Spinal cord (tissue), 10 donors: ENCODE results near the gene CRYGD. TPM values are rescaled to one million over a fixed set of nuclear protein-coding genes. Genes with fewer than 3 reads are reported as not detected.
"Not testable (repeated sequence)": the region's sequence is repeated elsewhere in the genome, so short reads cannot be mapped to it uniquely, and the experiment has no call there.

ENCODE experiments used
- DNase-seq, 6 donors: peaks; one replicate each; pipeline versions ENCODE4 v3.0.0 to v3.0.0-alpha.2; 2013 to 2015; ENCODE audit warnings: low spot score in 6 of 6, low read depth in 4 of 6
- H3K27ac ChIP-seq: one replicate; pipeline ENCODE4 v1.5.1; 2013; ENCODE audit warnings: low read depth, low read length, control low read depth
- H3K27me3 ChIP-seq: one replicate; pipeline ENCODE4 v1.6.1; 2013; ENCODE audit warnings: low read length; ENCODE audit not compliant: control insufficient read depth, insufficient read depth
- H3K36me3 ChIP-seq: one replicate; pipeline ENCODE4 v1.6.1; 2013; ENCODE audit warnings: low read length; ENCODE audit not compliant: control insufficient read depth, insufficient read depth
- H3K4me1 ChIP-seq: one replicate; pipeline ENCODE4 v1.6.1; 2013; ENCODE audit warnings: low read length; ENCODE audit not compliant: control insufficient read depth, insufficient read depth
- H3K4me3 ChIP-seq: one replicate; pipeline ENCODE4 v1.5.1; 2013; ENCODE audit warnings: low read depth, low read length, control low read depth
- H3K9me3 ChIP-seq: one replicate; pipeline ENCODE4 v1.6.1; 2013; ENCODE audit warnings: low read length; ENCODE audit not compliant: control insufficient read depth, insufficient read depth
- whole genome bisulfite sequencing: methylation state at CpG from one replicate; pipeline ENCODE4 v1.1.5; 2013; ENCODE audit warnings: missing lambda C conversion rate; ENCODE audit not compliant: insufficient coverage; 5-methylcytosine and 5-hydroxymethylcytosine counted together
- polyA plus RNA-seq, 2 donors: library from polyadenylated mRNA; unstranded; fragments of 120-200 nt; gene quantifications; one replicate each; pipeline ENCODE4 v1.2.1, GENCODE V29; 2013; ENCODE audit not compliant: insufficient read length in 2 of 2
- total RNA-seq, 2 donors: library from RNA; depleted of rRNA in 1 of 2; stranded (reverse); fragments of 120-200 nt in 1 of 2; fragments of >200 nt in 1 of 2; gene quantifications; one replicate each; pipeline versions ENCODE4 v1.2.3 to v1.2.4, GENCODE V29; 2013 to 2014
- donor health status: healthy.

Gene CRYGD
- total and polyA plus RNA-seq, 4 donors = 0.83 to 7.1 (median 3.1) TPM

- Histone ChIP-seq H3K4me3 (no peak overlapping the region), H3K27me3 (no peaks in the 10 kb centered on the region), H3K9me3 (no peaks in the 10 kb centered on the region), H3K27ac (no peak overlapping the region), H3K4me1 (peaks cover 7% of the 10 kb centered on the region), H3K36me3 (no peaks in the 10 kb centered on the region)
- DNase-seq = no peak
- 49% methylated on average over 4 of the region's 8 CpGs for WGBS
Observed at GRCh38 chr2:208134928-208135586, 10.7 kb upstream of the CRYGD start.

- H3K4me3 ChIP-seq = no peak overlapping the region
- no peak overlapping the region for H3K27ac ChIP-seq
- 87% methylated on average over 5 of the region's 6 CpGs for WGBS
- peaks cover 4% of the 10 kb centered on the region for H3K4me1 ChIP-seq
- DNase-seq = no peak
- H3K27me3 ChIP-seq = no peaks in the 10 kb centered on the region
- H3K36me3 ChIP-seq = no peaks in the 10 kb centered on the region
- H3K9me3 ChIP-seq = no peaks in the 10 kb centered on the region
Observed at GRCh38 chr2:208130712-208131110, 6.4 kb upstream of the CRYGD start.

GRCh38 chr2:208129744-208130711 is 5.7 kb upstream of the CRYGD start, which contains the start of gene CRYGC:
CRYGC (minus strand) TSS chr2:208129828; CDS start chr2:208129792, 36 bp downstream.
- Histone ChIP-seq H3K36me3 (no peaks in the 10 kb centered on the region), H3K27ac (no peak within 1 kb of the TSS), H3K4me3 (no peak within 1 kb of the TSS), H3K4me1 (no peaks in the 10 kb centered on the region), H3K27me3 (no peaks in the 10 kb centered on the region), H3K9me3 (no peaks in the 10 kb centered on the region)
- DNase-seq = peak in 1 of 6 donors; percentile 42
- 77% methylated on average over 10 of the region's 19 CpGs for WGBS

- no peaks in the 10 kb centered on the region for H3K36me3 ChIP-seq
- no peaks in the 10 kb centered on the region for H3K9me3 ChIP-seq
- 92% methylated on average over 10 of the region's 12 CpGs for WGBS
- no peak for DNase-seq
- no peak overlapping the region for H3K27ac ChIP-seq
- H3K4me1 ChIP-seq = peaks cover 2% of the 10 kb centered on the region
- no peak overlapping the region for H3K4me3 ChIP-seq
- no peaks in the 10 kb centered on the region for H3K27me3 ChIP-seq
Observed at GRCh38 chr2:208128136-208128535, 3.8 kb upstream of the CRYGD start.

- no peak for DNase-seq
- no peaks in the 10 kb centered on the region for H3K9me3 ChIP-seq
- no peaks in the 10 kb centered on the region for H3K27me3 ChIP-seq
- H3K36me3 ChIP-seq = no peaks in the 10 kb centered on the region
- no CpG with 5 or more reads among the region's 4 CpGs for WGBS
- peaks cover 2% of the 10 kb centered on the region for H3K4me1 ChIP-seq
- no peak overlapping the region for H3K4me3 ChIP-seq
- H3K27ac ChIP-seq = no peak overlapping the region
Observed at GRCh38 chr2:208127090-208127489, 2.8 kb upstream of the CRYGD start.

- no peak for DNase-seq
- Histone ChIP-seq H3K9me3 (no peaks in the 10 kb centered on the region), H3K27me3 (no peaks in the 10 kb centered on the region), H3K4me1 (peaks cover 2% of the 10 kb centered on the region), H3K4me3 (no peak overlapping the region), H3K27ac (no peak overlapping the region), H3K36me3 (no peaks in the 10 kb centered on the region)
- WGBS = 50% methylated on average over 1 of the region's 4 CpGs
Observed at GRCh38 chr2:208125251-208125650, 927 bp upstream of the CRYGD start.

- Histone ChIP-seq H3K27me3 (no peaks in the 10 kb centered on the region), H3K9me3 (no peaks in the 10 kb centered on the region), H3K36me3 (no peaks in the 10 kb centered on the region), H3K4me1 (peaks cover 2% of the 10 kb centered on the region), H3K4me3 (no peak overlapping the region), H3K27ac (no peak overlapping the region)
- WGBS = no CpG with 5 or more reads among the region's 1 CpG
- DNase-seq = no peak
Observed at GRCh38 chr2:208122248-208122647, 2.1 kb downstream of the CRYGD start.

- Histone ChIP-seq H3K9me3 (no peaks in the 10 kb centered on the region), H3K27ac (no peak overlapping the region), H3K36me3 (no peaks in the 10 kb centered on the region), H3K27me3 (no peaks in the 10 kb centered on the region), H3K4me1 (no peaks in the 10 kb centered on the region), H3K4me3 (no peak overlapping the region)
- WGBS = no CpG with 5 or more reads among the region's 3 CpGs
- peak in 2 of 6 donors; percentile 20 to 79 for DNase-seq
Observed at GRCh38 chr2:208118918-208119317, 5.4 kb downstream of the CRYGD start.

- not testable (repeated sequence) for H3K4me1 ChIP-seq, H3K36me3 ChIP-seq, H3K4me3 ChIP-seq, H3K27me3 ChIP-seq, DNase-seq, H3K27ac ChIP-seq, H3K9me3 ChIP-seq
- 94% methylated on average over 6 of the region's 11 CpGs for WGBS
Observed at GRCh38 chr2:208117390-208117789, 6.9 kb downstream of the CRYGD start.
